Fibroblast of skin of right biceps (primary cell): ENCODE data around the gene ETV3.
"Not testable (repeated sequence)": the region's sequence is repeated elsewhere in the genome, so short reads cannot be mapped to it uniquely, and the experiment has no call there.

Experiments
- DNase-seq: peaks from one replicate; pipeline ENCODE4 v3.0.0-alpha.2; 2013

ETV3 gene

GRCh38 chr1:157111396-157112165 is 26.6 kb downstream of the ETV3 start:
- no peak for DNase-seq

GRCh38 chr1:157110686-157111085 is 27.5 kb downstream of the ETV3 start:
- DNase-seq: no peak

GRCh38 chr1:157110003-157110402 is 28.2 kb downstream of the ETV3 start:
- DNase-seq: no peak

GRCh38 chr1:157108448-157108847 is 29.7 kb downstream of the ETV3 start:
- DNase-seq: no peak

- DNase-seq: no peak
These were observed 30.5 kb downstream of the ETV3 start for GRCh38 chr1:157107702-157108101.

GRCh38 chr1:157106813-157107189 is 31.4 kb downstream of the ETV3 start:
- DNase-seq: no peak

GRCh38 chr1:157105988-157106812 is 32.0 kb downstream of the ETV3 start:
- peak; percentile 87 for DNase-seq

- DNase-seq: no peak
These were observed 32.8 kb downstream of the ETV3 start for GRCh38 chr1:157105298-157105987.

- DNase-seq: peak; percentile 24
These were observed 33.4 kb downstream of the ETV3 start for GRCh38 chr1:157104598-157105293.

GRCh38 chr1:157103268-157103667 is 34.9 kb downstream of the ETV3 start:
- DNase-seq: no peak

- no peak for DNase-seq
These were observed 37.0 kb downstream of the ETV3 start for GRCh38 chr1:157101149-157101548.

- no peak for DNase-seq
These were observed 38.6 kb downstream of the ETV3 start, which contains the start of gene ETV3L for GRCh38 chr1:157099633-157100009. ETV3L (minus strand) TSS chr1:157099808; CDS start chr1:157099523, 285 bp downstream.

GRCh38 chr1:157098987-157099632 is 39.1 kb downstream of the ETV3 start:
- not testable (repeated sequence) for DNase-seq

GRCh38 chr1:157098519-157098918 is 39.7 kb downstream of the ETV3 start:
- no peak for DNase-seq

GRCh38 chr1:157097692-157098091 is 40.5 kb downstream of the ETV3 start:
- DNase-seq: no peak

- no peak for DNase-seq
These were observed 41.3 kb downstream of the ETV3 start for GRCh38 chr1:157096881-157097280.

GRCh38 chr1:157095551-157095950 is 42.6 kb downstream of the ETV3 start:
- DNase-seq: no peak

- no peak for DNase-seq
These were observed 43.1 kb downstream of the ETV3 start for GRCh38 chr1:157095091-157095490.

- no peak for DNase-seq
These were observed 45.4 kb downstream of the ETV3 start for GRCh38 chr1:157092831-157093230.

GRCh38 chr1:157091668-157092273 is 46.4 kb downstream of the ETV3 start:
- DNase-seq: no peak

- no peak for DNase-seq
These were observed 47.0 kb downstream of the ETV3 start for GRCh38 chr1:157091186-157091585.

GRCh38 chr1:157090771-157091170 is 47.4 kb downstream of the ETV3 start:
- no peak for DNase-seq
